HG02642 (cell line): Measurements from ENCODE around the gene AMZ1.

Experiments used
- ATAC-seq: cut with Tn5 transposase; IDR thresholded peaks from one replicate; pipeline ENCODE4 v1.9.1; 2021; ENCODE audit warnings: mild to moderate bottlenecking; ENCODE audit not compliant: unreplicated experiment, poor library complexity

AMZ1 gene

GRCh38 chr7:2650451-2650850 lies 37.6 kb upstream of the AMZ1 start:
- ATAC-seq = no peak

GRCh38 chr7:2651336-2651735 lies 36.7 kb upstream of the AMZ1 start:
- no peak for ATAC-seq

GRCh38 chr7:2651847-2652735 lies 35.9 kb upstream of the AMZ1 start:
- no peak for ATAC-seq

- no peak for ATAC-seq
Observed at GRCh38 chr7:2652736-2653060, 35.3 kb upstream of the AMZ1 start.

- no peak for ATAC-seq
Observed at GRCh38 chr7:2654059-2654458, 33.9 kb upstream of the AMZ1 start.

GRCh38 chr7:2655870-2656614 lies 32.0 kb upstream of the AMZ1 start:
- no peak for ATAC-seq

GRCh38 chr7:2657208-2657607 lies 30.8 kb upstream of the AMZ1 start:
- ATAC-seq = no peak

GRCh38 chr7:2657920-2658671 lies 29.9 kb upstream of the AMZ1 start:
- no peak for ATAC-seq

GRCh38 chr7:2658941-2659340 lies 29.1 kb upstream of the AMZ1 start:
- no peak for ATAC-seq

- no peak for ATAC-seq
Observed at GRCh38 chr7:2659556-2660358, 28.2 kb upstream of the AMZ1 start.

- no peak for ATAC-seq
Observed at GRCh38 chr7:2660359-2661095, 27.5 kb upstream of the AMZ1 start.

GRCh38 chr7:2661096-2661449 lies 26.9 kb upstream of the AMZ1 start:
- no peak for ATAC-seq

- ATAC-seq = no peak
Observed at GRCh38 chr7:2661602-2662272, 26.3 kb upstream of the AMZ1 start.

- ATAC-seq = no peak
Observed at GRCh38 chr7:2662273-2663120, 25.5 kb upstream of the AMZ1 start.

- no peak for ATAC-seq
Observed at GRCh38 chr7:2663121-2663886, 24.7 kb upstream of the AMZ1 start.

GRCh38 chr7:2663960-2664359 lies 24.0 kb upstream of the AMZ1 start:
- ATAC-seq = no peak

- no peak for ATAC-seq
Observed at GRCh38 chr7:2665359-2665791, 22.6 kb upstream of the AMZ1 start.
